ENCODE data around the gene ALDH16A1. TPM values are rescaled to one million over a fixed set of nuclear protein-coding genes. Genes with fewer than 3 reads are reported as not detected.

Gene ALDH16A1
- total and polyA plus RNA-seq, 10 of the 15 experiments (the other 5 are each of a cell fraction or from before 2014, with no cell fraction given), result 1.7 to 49.3 (median 18.1) TPM

GRCh38 chr19:49415102-49415809 lies 37.8 kb upstream of the ALDH16A1 start (continued):
- TF ChIP-seq CTCF (IDR thresholded peaks at IDR 0.05 in 2 of 3, conservative IDR thresholded peaks at IDR 0.05 in 1 of 3; ENCODE audit: control insufficient read depth in 2 of 3, extremely low read depth in 1 of 3, insufficient read depth in 1 of 3, low read depth in 3 of 3, low read length in 3 of 3) (no peak), ZNF24 (IDR thresholded peaks at IDR 0.05) (no peak), RUNX3 (IDR thresholded peaks at IDR 0.05; ENCODE audit: low read length) (peak; percentile 93), CBFB (IDR thresholded peaks at IDR 0.05; ENCODE audit: low read depth) (peak; percentile 94; the same call in 1 of the 2 replicates), SMAD1 (IDR thresholded peaks at IDR 0.05; ENCODE audit: low read depth, partially characterized antibody) (no peak), ELK1 (IDR thresholded peaks at IDR 0.05; ENCODE audit: low read depth, low read length) (0 out of 2 replicates have a peak, but pooled peaks have one; percentile 2), WRNIP1 (IDR thresholded peaks at IDR 0.05; ENCODE audit: borderline replicate concordance, low read depth, low read length) (no peak), ASH2L (IDR thresholded peaks at IDR 0.05; ENCODE audit: borderline replicate concordance, low read depth) (no peak), NR2F1 (conservative IDR thresholded peaks at IDR 0.05) (peak; percentile 87), ZZZ3 (IDR thresholded peaks at IDR 0.05; ENCODE audit: control insufficient read depth, insufficient read length, low read depth) (no peak), SPI1 (IDR thresholded peaks at IDR 0.05; ENCODE audit: borderline replicate concordance, insufficient read depth, low read depth, low read length) (peak; percentile 51; the same call in 1 of the 2 replicates), PAX5 (IDR thresholded peaks at IDR 0.05; ENCODE audit: borderline replicate concordance, low read depth, low read length) (peak; percentile 98), ATF7 (IDR thresholded peaks at IDR 0.05; ENCODE audit: low read depth) (peak; percentile 76)
- TF ChIP-seq, protein P1, sequence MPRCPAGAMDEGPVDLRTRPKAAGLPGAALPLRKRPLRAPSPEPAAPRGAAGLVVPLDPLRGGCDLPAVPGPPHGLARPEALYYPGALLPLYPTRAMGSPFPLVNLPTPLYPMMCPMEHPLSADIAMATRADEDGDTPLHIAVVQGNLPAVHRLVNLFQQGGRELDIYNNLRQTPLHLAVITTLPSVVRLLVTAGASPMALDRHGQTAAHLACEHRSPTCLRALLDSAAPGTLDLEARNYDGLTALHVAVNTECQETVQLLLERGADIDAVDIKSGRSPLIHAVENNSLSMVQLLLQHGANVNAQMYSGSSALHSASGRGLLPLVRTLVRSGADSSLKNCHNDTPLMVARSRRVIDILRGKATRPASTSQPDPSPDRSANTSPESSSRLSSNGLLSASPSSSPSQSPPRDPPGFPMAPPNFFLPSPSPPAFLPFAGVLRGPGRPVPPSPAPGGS (IDR thresholded peaks at IDR 0.05; ENCODE audit: borderline replicate concordance, insufficient read depth, low read depth, low read length, poor library complexity, severe bottlenecking), result no peak
- TF ChIP-seq, protein P2, sequence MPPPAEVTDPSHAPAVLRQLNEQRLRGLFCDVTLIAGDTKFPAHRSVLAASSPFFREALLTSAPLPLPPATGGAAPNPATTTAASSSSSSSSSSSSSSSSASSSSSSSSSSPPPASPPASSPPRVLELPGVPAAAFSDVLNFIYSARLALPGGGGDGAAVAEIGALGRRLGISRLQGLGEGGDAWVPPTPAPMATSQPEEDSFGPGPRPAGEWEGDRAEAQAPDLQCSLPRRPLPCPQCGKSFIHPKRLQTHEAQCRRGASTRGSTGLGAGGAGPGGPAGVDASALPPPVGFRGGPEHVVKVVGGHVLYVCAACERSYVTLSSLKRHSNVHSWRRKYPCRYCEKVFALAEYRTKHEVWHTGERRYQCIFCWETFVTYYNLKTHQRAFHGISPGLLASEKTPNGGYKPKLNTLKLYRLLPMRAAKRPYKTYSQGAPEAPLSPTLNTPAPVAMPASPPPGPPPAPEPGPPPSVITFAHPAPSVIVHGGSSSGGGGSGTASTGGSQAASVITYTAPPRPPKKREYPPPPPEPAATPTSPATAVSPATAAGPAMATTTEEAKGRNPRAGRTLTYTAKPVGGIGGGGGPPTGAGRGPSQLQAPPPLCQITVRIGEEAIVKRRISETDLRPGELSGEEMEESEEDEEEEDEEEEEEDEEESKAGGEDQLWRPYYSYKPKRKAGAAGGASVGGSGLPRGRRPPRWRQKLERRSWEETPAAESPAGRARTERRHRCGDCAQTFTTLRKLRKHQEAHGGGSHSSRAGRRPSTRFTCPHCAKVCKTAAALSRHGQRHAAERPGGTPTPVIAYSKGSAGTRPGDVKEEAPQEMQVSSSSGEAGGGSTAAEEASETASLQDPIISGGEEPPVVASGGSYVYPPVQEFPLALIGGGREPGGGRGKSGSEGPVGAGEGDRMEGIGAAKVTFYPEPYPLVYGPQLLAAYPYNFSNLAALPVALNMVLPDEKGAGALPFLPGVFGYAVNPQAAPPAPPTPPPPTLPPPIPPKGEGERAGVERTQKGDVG (CRISPR knock-in tag; IDR thresholded peaks at IDR 0.05), result no peak

Measured in GM12878 (cell line).